Measurements from ENCODE around the gene OMA1.
"Not testable (repeated sequence)": the region's sequence is repeated elsewhere in the genome, so short reads cannot be mapped to it uniquely, and the experiment has no call there.

OMA1 gene

DNA sequence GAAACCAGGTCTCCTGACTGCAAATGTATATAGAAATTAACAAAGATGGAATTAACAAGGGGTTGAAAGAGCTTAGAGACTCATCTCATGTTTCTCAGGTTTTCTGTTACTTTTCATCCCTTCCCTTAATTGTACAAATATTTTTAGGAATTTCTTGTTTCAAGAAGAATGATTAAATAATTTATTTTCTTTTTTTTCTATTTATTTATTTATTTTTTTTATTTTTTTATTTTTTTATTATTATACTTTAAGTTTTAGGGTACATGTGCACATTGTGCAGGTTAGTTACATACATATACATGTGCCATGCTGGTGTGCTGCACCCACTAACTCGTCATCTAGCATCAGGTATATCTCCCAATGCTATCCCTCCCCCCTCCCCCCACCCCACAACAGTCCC is 35.6 kb upstream of the OMA1 start:
- not testable (repeated sequence) for H3K27ac ChIP-seq (ENCODE audit: low read depth, low read length); H3K9ac ChIP-seq (ENCODE audit: low read length); H3K27me3 ChIP-seq (ENCODE audit: control insufficient read depth, insufficient read depth, low read length); H3K4me1 ChIP-seq (ENCODE audit: control insufficient read depth, insufficient read depth, low read length); H3K36me3 ChIP-seq (ENCODE audit: control insufficient read depth, insufficient read depth, low read length); H3K4me3 ChIP-seq (ENCODE audit: low read length)

DNA sequence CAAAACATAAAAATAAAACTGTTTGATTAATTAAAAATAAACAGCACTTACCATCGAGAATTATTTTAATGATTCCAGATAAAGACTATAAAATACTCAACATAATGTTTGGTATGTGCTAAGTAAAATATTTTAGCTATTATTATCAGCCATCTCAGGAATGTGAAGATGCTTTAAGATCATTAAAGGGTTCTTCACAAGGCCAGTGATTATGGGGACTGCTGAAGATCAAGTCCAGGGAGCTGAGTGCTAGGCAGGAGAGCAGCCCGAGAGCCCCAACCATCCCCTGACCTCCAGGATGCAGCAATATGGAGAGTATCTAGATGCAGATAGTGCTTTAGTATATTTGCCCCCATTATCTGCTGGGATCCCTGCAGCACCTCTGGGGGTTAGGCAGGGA is 35.1 kb upstream of the OMA1 start:
- H3K27me3 ChIP-seq (ENCODE audit: control insufficient read depth, insufficient read depth, low read length) = peaks cover 1% of the 10 kb centered on the region
- H3K36me3 ChIP-seq (ENCODE audit: control insufficient read depth, insufficient read depth, low read length) = no peaks in the 10 kb centered on the region
- no peak overlapping the region for H3K27ac ChIP-seq (ENCODE audit: low read depth, low read length)
- peaks cover 5% of the 10 kb centered on the region for H3K4me1 ChIP-seq (ENCODE audit: control insufficient read depth, insufficient read depth, low read length)
- no peak overlapping the region for H3K9ac ChIP-seq (ENCODE audit: low read length)
- H3K4me3 ChIP-seq (ENCODE audit: low read length) = no peak overlapping the region

DNA sequence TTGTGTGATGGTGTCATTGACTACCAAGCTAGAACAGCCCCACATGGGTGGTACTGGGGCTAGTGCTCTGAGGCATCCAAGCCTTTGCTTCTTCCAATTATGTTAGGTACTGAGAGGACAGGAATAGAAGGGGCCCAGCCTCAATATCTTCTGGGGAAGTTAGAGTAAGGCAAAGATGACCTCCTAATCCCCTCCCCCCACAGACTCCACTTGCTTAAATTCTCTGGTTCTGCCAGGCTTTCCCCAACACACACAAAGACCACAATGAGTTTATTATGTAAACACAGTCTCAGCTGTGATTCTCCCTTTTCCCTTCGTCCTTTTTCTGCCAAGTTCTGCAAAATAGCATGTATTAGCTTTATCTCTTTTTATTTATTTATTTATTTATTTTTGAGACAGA is 33.7 kb upstream of the OMA1 start:
- no peak overlapping the region for H3K4me3 ChIP-seq (ENCODE audit: low read length)
- H3K4me1 ChIP-seq (ENCODE audit: control insufficient read depth, insufficient read depth, low read length) = peaks cover under 1% of the 10 kb centered on the region
- H3K27me3 ChIP-seq (ENCODE audit: control insufficient read depth, insufficient read depth, low read length) = peaks cover 4% of the 10 kb centered on the region
- no peak overlapping the region for H3K27ac ChIP-seq (ENCODE audit: low read depth, low read length)
- H3K36me3 ChIP-seq (ENCODE audit: control insufficient read depth, insufficient read depth, low read length) = no peaks in the 10 kb centered on the region
- H3K9ac ChIP-seq (ENCODE audit: low read length) = no peak overlapping the region

DNA sequence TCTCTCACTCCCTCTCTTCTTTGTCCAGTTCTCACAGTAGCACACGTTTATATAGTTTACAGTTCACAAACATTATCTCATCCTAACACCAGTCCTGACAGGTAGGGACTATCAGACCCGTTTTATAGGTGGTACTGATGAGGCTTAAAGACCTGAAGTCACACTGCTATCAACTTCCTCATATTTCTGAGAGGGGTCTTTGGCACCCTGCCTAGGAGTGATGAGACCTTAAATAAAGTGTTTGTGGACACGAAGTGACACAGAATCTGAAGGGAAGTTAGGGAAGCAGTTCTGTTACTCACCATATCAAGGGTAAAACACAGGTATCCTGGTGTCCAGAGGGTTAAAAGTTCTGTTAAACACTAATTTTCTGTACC is 31.1 kb upstream of the OMA1 start:
- H3K36me3 ChIP-seq (ENCODE audit: control insufficient read depth, insufficient read depth, low read length) = no peaks in the 10 kb centered on the region
- H3K4me1 ChIP-seq (ENCODE audit: control insufficient read depth, insufficient read depth, low read length) = no peaks in the 10 kb centered on the region
- peak overlapping the region; percentile 53 for H3K4me3 ChIP-seq (ENCODE audit: low read length)
- no peak overlapping the region for H3K27ac ChIP-seq (ENCODE audit: low read depth, low read length)
- H3K9ac ChIP-seq (ENCODE audit: low read length) = no peak overlapping the region
- peaks cover 4% of the 10 kb centered on the region for H3K27me3 ChIP-seq (ENCODE audit: control insufficient read depth, insufficient read depth, low read length)

DNA sequence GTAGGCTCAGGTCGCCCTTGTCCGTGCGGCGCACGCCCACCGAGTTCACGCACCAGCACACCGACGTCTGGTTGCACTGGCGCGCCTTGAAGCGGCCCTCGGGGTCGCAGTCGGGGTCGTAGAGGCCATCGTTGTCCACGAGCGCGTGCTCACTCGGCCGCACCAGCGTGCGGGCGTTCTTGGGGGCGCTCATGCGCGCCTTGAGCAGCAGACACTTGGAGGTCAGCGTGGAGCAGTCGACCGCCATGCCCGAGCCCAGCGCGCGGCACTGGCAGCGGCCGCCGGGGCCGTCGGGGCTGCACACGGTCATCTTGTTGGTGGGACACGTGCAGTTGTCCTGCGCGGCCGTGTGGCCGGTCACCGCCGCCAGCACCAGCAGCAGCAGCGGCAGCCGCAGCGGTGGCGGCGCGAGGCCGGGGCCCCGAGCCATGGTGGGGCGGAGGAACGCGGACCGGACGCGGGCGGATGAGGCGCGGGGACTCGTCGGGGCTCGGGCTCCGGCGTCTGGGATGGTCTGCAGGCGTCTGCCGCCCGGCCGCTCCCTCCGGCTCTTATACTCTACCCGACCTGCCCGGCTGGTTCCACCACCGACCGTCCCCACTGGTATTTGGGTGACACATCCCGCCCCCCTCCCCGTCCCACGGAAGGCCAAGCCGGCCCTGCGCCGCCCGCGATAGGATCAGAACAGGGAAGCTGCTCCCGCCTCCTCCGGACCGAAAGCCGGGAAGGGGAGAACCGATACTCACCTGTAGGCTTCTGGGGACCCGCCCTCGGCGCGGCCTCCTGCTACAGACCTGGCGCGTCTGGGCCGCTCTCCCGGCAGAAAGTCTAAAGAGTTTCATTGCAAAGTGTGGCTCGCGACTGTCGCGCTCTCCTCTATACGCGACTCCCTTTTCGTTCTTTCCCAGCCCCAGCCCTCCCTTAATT is 30.5 kb upstream of the OMA1 start, which contains the start of gene TACSTD2:
TACSTD2 (minus strand) TSS at position 526 of the 927 bp plus-strand sequence; CDS start at position 430, 96 bp downstream.
- Histone ChIP-seq H3K36me3 (ENCODE audit: control insufficient read depth, insufficient read depth, low read length) (no peaks in the 10 kb centered on the region), H3K4me3 (ENCODE audit: low read length) (peak within 1 kb of the TSS; percentile 53), H3K27ac (ENCODE audit: low read depth, low read length) (no peak within 1 kb of the TSS), H3K27me3 (ENCODE audit: control insufficient read depth, insufficient read depth, low read length) (peaks cover 4% of the 10 kb centered on the region), H3K9ac (ENCODE audit: low read length) (no peak within 1 kb of the TSS), H3K4me1 (ENCODE audit: control insufficient read depth, insufficient read depth, low read length) (no peaks in the 10 kb centered on the region)

DNA sequence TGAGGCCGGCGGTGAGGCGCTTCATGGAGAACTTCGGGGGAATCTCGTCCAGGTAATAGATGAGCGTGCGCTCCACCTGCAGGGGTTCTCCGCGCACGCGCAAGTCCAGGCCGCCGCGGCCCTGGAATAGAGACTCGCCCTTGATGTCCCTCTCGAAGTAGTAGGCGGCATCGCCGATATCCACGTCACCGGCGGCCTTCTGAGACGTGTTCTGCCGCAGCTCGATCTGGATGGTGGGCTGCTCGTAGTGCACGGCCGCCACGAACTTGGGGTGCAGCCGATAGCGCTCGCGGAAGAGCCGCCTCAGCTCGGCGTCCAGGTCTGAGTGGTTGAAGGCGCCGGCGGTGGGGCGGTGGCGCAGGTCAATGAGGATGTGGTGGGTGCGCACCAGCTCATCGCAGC is 29.8 kb upstream of the OMA1 start:
- Histone ChIP-seq H3K36me3 (ENCODE audit: control insufficient read depth, insufficient read depth, low read length) (no peaks in the 10 kb centered on the region), H3K27me3 (ENCODE audit: control insufficient read depth, insufficient read depth, low read length) (peaks cover 4% of the 10 kb centered on the region), H3K4me1 (ENCODE audit: control insufficient read depth, insufficient read depth, low read length) (no peaks in the 10 kb centered on the region), H3K27ac (ENCODE audit: low read depth, low read length) (no peak overlapping the region), H3K4me3 (ENCODE audit: low read length) (peak overlapping the region; percentile 53), H3K9ac (ENCODE audit: low read length) (no peak overlapping the region)

DNA sequence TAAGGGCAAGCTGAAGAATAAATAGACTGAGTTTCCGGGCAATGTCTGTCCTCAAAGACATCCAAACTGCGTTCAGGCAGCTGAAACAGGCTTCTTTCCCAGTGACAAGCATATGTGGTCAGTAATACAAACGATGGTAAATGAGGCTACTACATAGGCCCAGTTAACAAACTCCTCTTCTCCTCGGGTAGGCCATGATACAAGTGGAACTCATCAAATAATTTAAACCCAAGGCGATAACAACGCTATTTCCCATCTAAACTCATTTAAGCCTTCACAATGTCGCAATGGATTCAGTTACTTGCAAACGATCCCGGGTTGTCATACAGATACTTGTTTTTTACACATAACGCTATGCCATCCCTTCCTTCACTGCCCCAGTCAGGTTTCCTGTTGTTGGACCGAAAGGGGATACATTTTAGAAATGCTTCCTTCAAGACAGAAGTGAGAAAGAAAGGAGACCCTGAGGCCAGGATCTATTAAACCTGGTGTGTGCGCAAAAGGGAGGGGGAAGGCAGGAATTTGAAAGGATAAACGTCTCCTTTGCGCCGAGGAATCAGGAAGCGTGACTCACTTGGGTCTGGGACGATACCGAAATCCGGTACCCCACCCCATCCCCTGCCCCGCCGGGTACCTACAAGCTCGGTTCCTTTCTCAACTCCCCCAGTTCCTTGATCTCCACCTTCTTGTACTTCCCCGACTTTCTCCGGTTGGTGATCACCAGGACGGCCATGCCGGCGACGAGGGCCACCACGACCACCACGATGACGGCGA is 29.2 kb upstream of the OMA1 start:
- no peak overlapping the region for H3K4me3 ChIP-seq (ENCODE audit: low read length)
- H3K27me3 ChIP-seq (ENCODE audit: control insufficient read depth, insufficient read depth, low read length) = peaks cover 4% of the 10 kb centered on the region
- H3K27ac ChIP-seq (ENCODE audit: low read depth, low read length) = no peak overlapping the region
- no peaks in the 10 kb centered on the region for H3K36me3 ChIP-seq (ENCODE audit: control insufficient read depth, insufficient read depth, low read length)
- H3K9ac ChIP-seq (ENCODE audit: low read length) = no peak overlapping the region
- H3K4me1 ChIP-seq (ENCODE audit: control insufficient read depth, insufficient read depth, low read length) = no peaks in the 10 kb centered on the region

DNA sequence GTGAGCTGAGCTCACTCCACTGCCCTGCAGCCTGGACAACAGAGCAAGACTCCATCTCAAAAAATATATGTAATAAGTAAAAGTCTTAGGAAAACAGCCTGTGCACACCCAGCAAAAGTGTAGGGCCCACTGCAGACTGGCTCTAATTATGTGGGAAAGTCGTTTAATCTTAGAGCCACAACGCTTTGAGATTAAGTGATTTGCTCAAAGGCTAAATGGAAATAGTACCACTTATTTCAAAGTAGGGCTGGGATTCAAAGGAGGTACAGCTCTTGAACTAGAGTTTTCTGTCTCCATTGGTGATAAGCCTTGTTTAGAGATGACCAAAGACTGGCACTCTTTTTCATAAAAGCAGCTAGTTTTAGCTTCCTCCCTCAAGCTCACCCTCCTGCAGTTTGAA is 28.3 kb upstream of the OMA1 start:
- Histone ChIP-seq H3K4me1 (ENCODE audit: control insufficient read depth, insufficient read depth, low read length) (no peaks in the 10 kb centered on the region), H3K27me3 (ENCODE audit: control insufficient read depth, insufficient read depth, low read length) (peaks cover 4% of the 10 kb centered on the region), H3K36me3 (ENCODE audit: control insufficient read depth, insufficient read depth, low read length) (no peaks in the 10 kb centered on the region), H3K27ac (ENCODE audit: low read depth, low read length) (no peak overlapping the region), H3K9ac (ENCODE audit: low read length) (no peak overlapping the region), H3K4me3 (ENCODE audit: low read length) (no peak overlapping the region)

DNA sequence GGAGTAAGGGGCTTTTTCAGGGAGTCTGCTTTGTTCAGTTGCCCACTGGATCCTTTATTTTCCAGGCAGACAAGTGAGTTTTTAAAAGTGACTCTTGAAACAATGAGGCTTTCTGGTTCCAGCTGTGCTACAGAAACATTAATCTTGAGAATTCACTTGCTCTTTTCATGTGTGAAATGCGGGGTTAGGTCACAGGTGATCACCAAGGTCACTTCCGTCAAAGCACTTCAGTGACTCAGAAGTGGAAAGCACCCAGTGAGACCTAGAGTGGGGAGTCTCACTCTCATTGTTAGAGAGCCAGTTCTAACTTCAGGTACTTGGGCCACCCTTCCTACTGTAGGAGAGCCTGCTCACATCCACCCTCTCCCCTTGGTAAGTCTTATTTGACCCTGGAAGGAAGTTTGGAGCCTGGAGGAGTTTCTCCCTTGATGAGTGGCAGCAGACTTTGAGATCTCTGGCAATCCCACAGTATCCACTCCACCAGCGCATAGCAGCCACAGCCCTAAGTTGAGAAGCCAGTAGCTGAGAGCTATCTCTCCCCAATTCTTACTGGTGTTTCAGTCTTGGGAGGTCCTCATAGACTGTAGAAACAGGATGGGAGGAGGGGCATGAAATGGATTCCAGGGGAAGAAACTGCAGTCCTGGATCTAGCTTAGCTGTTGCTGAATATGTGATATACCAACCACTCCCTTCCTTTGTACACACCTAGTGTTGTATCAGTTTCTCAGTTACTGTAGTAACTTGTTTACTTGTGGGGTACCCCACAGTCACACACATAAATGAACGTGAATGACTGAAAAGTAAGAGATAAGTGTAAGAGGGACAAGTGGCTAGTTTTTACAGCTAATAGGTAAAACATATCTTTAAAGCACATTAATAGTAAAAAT is 27.4 kb upstream of the OMA1 start:
- no peaks in the 10 kb centered on the region for H3K36me3 ChIP-seq (ENCODE audit: control insufficient read depth, insufficient read depth, low read length)
- no peak overlapping the region for H3K9ac ChIP-seq (ENCODE audit: low read length)
- peaks cover 4% of the 10 kb centered on the region for H3K27me3 ChIP-seq (ENCODE audit: control insufficient read depth, insufficient read depth, low read length)
- H3K4me3 ChIP-seq (ENCODE audit: low read length) = no peak overlapping the region
- H3K4me1 ChIP-seq (ENCODE audit: control insufficient read depth, insufficient read depth, low read length) = no peaks in the 10 kb centered on the region
- H3K27ac ChIP-seq (ENCODE audit: low read depth, low read length) = no peak overlapping the region

DNA sequence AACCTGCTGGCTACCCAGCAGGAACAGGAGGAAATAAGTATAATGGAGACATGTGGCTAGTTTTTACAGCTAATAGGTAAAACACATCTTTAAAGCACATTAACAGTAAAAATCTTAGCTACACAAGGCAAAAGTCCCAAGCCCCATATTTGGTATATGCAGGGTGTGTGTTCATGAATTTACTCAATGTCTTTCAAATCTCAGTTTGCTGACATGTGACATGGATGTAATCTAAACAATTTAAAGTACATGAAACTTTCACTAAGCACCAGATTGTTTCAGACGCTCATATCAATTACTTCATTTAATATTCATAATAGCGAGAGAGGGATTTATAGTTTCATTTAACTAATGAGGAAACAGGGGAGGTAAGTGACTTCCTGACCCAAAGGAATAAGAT is 26.6 kb upstream of the OMA1 start:
- H3K4me3 ChIP-seq (ENCODE audit: low read length) = no peak overlapping the region
- H3K4me1 ChIP-seq (ENCODE audit: control insufficient read depth, insufficient read depth, low read length) = no peaks in the 10 kb centered on the region
- peaks cover 4% of the 10 kb centered on the region for H3K27me3 ChIP-seq (ENCODE audit: control insufficient read depth, insufficient read depth, low read length)
- no peak overlapping the region for H3K27ac ChIP-seq (ENCODE audit: low read depth, low read length)
- H3K36me3 ChIP-seq (ENCODE audit: control insufficient read depth, insufficient read depth, low read length) = no peaks in the 10 kb centered on the region
- H3K9ac ChIP-seq (ENCODE audit: low read length) = no peak overlapping the region

DNA sequence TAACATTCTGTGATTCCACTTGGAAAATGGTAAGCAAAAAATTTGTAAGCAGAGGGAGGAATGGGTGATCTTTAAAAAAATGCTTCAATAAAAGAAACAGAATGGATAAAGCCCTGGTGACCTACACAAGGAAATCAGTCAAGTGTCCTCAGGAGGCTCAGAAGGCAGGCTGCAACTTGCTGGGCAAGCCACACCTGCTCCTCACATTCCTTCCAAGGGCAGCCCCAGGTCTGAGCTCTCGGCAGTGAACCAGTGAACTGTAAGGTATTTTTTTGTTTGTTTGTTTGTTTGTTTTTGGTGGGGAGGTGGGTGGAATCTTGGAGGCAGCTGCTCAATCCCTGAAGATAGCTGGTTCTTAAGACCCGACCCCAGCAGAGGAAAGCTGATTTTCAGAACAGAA is 26.2 kb upstream of the OMA1 start:
- Histone ChIP-seq H3K36me3 (ENCODE audit: control insufficient read depth, insufficient read depth, low read length) (no peaks in the 10 kb centered on the region), H3K9ac (ENCODE audit: low read length) (no peak overlapping the region), H3K4me3 (ENCODE audit: low read length) (no peak overlapping the region), H3K27me3 (ENCODE audit: control insufficient read depth, insufficient read depth, low read length) (peaks cover 4% of the 10 kb centered on the region), H3K4me1 (ENCODE audit: control insufficient read depth, insufficient read depth, low read length) (no peaks in the 10 kb centered on the region), H3K27ac (ENCODE audit: low read depth, low read length) (no peak overlapping the region)

DNA sequence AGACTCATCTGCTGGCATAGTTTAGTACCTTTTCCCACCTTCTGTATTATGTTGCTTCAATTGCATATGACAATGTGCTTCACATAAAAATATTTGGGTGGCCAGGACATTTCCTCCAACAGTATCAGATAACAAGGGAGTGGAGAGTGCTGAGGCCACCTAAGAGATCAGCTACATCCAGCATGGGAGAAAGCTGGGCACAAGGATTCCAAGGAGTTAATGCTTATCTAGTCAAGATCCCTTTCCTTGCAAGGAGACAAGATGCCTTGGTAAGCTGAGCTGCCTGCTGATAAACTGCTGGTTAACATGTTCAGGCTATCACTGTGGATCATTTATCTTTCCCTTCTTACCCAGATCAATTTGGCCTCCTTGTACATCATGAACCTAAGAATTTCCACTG is 25.1 kb upstream of the OMA1 start:
- no peak overlapping the region for H3K4me3 ChIP-seq (ENCODE audit: low read length)
- H3K27ac ChIP-seq (ENCODE audit: low read depth, low read length) = no peak overlapping the region
- peaks cover 3% of the 10 kb centered on the region for H3K27me3 ChIP-seq (ENCODE audit: control insufficient read depth, insufficient read depth, low read length)
- no peak overlapping the region for H3K9ac ChIP-seq (ENCODE audit: low read length)
- no peaks in the 10 kb centered on the region for H3K36me3 ChIP-seq (ENCODE audit: control insufficient read depth, insufficient read depth, low read length)
- no peaks in the 10 kb centered on the region for H3K4me1 ChIP-seq (ENCODE audit: control insufficient read depth, insufficient read depth, low read length)
